Stimulated activated CD8-positive, alpha-beta memory T cell treated with anti-CD3 and anti-CD28 coated beads, Interleukin-7, amount 100 ng/mL, for 4 hours (primary cell): ENCODE data around the gene KLF12.

Source experiments
- DNase-seq, 2 donors: peaks; one replicate each; pipeline ENCODE4 v3.0.0-alpha.2; 2020; ENCODE audit warnings: low read depth in 2 of 2

KLF12 gene

GRCh38 chr13:74135326-74136083, 1.3 kb upstream of the KLF12 start:
- peak; percentile 12 to 66 for DNase-seq

- DNase-seq, result peak; percentile 29 to 67
Measured at GRCh38 chr13:74134777-74135325, 647 bp upstream of the KLF12 start.

DNA sequence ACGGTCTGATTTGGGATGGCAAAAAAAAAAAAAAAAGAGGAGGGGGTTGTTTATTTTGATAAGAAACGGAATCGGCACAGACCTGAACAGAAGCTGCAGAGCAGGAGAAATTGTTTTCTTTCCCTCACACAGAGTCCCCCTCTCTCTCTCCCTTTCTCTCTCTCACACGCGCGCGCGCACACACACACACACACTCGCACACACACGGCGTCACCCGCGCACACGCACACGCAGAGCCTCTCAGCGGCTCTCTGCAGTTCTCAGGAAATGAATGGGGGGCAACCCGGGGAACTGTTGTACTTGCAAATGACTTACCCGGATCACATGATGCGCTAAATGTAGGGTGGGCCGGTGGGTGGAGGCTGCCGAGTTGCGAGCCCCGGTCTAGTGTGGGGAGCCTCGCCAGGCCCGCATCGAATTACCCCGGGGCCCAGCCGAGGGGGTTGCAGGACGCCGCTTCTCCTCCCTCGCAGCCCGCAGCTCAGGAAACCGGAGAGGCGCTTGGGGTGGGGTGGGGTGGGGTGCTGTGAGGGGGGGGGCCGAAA, 475 bp downstream of the KLF12 start:
- DNase-seq, result peak; percentile 85 to 90

GRCh38 chr13:74132776-74133656, 1.2 kb downstream of the KLF12 start:
- DNase-seq, result peak; percentile 13 to 19

DNA sequence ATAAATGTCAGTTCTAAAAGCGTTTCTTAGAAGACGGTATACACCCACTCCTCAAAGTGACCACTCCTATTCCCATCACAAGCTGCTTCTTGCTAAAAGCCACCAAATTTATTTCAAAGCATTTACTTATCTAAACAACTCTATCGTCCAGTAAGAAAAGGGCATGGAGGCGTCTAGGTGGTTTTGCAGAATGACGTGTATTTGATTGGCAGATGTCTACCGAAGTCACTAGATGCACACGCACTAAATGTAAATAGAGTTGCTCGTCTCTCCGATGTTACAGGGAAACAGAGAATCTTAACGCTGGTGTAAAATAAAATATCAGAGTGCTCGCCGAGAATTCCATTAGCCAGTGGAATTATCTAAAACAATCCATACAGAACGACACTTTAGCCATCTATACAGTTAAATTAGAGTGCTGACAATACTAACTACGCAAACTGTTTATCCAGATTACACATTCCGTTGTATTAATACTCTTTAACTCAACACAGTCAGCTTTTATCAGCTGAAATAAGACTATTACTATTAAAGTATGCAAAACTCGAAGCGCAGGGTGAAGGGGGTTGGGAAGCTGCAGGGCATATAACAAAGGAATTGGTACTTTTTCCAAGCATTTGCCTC, 1.9 kb downstream of the KLF12 start:
- no peak for DNase-seq

DNA sequence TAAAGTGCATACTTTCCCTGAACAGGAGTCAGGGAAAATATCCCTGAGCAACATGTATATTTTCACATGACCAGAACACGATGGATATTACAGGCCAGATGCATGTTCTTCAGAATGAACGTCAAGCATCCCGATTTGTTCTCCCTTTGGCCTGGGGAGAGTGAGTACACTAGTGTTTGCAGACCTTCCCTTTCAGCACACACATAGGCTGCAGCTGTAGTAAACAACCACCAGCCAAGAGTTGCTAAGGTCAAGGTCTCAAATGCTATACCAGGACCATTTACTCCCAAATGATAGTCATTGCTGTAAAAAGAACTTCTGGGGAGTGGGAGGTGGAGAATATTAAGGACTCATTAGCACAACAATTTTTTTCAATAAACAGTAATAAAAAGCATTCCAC, 3.0 kb downstream of the KLF12 start:
- no peak for DNase-seq

DNA sequence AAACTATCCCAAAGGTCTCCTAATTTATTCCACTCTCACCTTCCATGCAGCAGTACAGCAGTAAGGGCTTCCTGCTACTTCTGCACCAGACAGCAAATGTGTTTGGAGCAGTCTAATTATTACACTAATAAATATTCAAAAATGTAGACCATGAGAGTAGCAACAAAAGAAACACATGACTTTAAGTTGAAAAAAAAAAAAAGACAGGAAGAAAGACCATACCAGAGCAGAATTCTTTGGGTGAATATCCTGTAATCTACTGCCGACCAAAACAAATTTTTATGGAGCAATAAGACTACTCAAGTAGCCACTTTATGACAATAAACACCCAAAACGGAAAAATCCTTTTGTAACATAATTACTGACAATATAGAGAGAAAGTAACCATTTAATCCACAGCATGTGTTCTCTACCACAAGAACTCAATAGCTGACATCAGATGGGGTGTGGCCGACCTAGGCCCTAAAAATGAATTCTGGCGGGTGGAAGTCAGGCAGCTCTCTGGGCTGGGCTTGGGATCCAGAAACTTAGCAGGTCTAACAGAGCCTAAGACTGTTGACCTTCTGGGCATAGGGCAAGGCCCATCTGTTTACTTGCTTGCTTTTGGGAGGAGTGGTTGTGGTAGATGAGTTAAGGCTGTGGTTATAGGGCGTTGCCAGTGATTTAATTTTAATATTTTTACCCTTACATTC, 4.6 kb downstream of the KLF12 start:
- DNase-seq, result no peak

DNA sequence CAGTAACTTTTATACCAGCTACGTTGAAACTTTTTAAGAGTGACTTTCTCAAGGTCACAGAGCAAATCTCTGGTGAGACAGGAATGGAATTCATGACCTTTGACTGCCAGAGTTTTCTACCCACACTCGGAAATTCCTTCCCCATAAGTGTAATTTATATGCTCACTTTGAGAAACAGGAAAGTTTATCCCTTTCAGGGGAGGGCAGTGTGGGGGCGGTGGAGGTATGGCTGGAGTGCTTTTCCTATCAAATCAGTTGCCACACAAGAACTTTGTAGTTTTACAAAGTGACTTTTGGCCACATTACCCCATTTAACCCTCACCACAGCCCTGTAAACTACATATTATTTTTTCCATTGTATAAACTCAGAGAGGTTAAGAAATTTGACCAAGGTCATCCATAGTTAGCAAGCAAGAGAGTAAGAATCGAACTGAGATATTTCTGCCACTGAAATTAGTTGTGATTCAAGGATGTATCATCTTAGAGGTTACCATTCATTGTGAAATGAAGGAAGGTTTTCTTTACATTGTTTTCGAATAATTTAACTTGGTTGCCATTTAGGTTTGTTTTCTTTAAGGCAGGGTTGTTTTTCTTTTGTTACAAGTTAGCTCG, 5.9 kb downstream of the KLF12 start:
- no peak for DNase-seq

GRCh38 chr13:74118328-74118727, 15.9 kb downstream of the KLF12 start:
- no peak for DNase-seq

DNA sequence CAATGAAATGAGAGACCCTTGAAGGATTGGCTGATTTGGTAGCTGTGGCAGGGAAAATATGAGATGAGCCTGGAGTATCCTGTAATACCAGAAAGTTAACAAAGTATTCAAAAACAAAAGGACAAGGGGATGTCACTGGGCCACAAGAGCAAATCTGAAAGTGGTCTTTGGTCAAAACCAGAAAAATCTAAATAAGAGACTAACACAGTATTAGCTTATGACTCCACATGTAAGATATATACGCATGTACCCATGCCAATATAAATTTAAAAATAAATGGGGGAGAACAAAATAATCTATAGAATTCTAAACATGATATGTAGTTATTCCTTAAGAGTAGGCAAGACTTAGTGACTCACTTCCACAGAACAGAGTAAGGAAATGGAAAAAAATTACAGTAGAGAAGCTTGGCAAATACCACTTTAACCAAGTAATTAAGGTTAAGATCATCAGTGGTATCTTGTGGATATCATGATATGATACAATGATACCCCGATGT, 16.9 kb downstream of the KLF12 start:
- no peak for DNase-seq

GRCh38 chr13:74115133-74115532, 19.1 kb downstream of the KLF12 start:
- no peak for DNase-seq

DNA sequence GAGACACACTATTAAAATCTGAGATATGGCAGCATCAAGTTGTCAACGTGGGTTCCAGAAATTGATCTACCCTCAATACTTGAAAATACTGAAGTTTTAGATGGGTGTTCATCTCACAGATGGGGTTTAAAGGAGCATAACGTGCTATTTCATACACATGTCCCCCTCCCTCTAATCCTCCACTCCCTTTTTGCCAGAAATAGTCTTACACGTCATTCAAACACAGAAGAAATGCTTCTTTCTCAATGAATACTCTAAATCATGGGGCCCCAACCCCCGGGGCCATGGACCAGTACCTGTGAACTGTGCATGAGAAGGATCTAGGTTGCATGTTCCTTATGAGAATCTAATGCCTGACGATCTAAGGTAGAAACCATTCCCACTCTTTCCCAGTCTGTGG, 19.6 kb downstream of the KLF12 start:
- DNase-seq, result no peak

DNA sequence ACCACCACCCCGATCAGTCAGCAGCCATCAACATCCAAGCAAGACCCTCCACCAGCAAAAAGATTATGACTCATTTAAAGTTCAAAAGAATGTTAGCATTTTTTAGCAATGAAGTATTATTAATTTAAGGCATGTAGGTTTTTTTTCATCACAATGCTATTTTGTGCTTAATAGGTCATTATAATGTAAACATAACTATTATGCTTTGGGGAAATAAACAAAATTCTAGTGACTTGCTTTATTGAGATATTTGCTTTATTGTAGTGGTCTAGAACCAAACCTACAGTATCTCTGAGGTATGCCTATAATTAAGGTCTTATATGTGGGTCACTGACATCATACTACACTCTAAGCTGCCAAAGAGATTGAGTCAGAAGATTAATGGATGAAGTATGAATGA, 20.0 kb downstream of the KLF12 start:
- no peak for DNase-seq

GRCh38 chr13:74111901-74112824, 22.0 kb downstream of the KLF12 start:
- no peak for DNase-seq

DNA sequence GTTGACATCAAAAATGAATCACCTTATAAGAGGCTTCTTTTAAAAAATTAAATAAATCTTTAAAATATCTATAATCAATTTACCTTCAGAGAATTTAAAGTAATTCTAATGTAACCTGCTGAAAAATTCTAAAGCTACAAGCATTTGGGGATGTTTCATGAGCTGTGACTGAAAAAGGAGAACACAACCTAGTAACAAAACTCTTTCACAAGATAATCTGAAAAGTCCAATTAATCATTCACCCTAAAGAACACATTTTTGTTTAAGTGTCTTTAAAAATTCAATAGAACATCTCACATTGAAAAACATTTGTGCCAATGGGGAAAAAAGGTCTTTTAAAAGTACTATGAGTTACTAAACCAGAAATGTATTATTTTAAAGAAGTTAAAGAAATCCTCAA, 22.8 kb downstream of the KLF12 start:
- no peak for DNase-seq

DNA sequence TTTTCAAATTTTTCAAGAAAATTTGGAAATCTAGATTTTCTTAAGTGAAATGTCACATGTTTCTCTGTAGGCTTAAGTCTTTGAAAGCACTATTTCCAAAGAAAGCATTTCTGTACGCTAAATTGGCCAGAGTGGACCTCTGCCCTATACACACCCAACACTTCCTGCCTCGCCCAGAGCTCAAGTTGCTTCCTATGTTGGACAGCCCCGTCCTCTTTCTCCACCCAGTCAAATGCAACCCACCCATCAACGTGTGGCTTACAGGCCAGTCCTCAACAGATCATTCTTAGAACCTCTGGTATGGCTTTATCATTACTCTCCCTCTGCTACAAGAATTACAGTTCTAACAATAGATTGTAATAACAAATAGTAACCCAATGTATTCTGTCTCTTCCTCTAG, 24.2 kb downstream of the KLF12 start:
- no peak for DNase-seq

- DNase-seq, result no peak
Measured at GRCh38 chr13:74107598-74107997, 26.6 kb downstream of the KLF12 start.

- no peak for DNase-seq
Measured at GRCh38 chr13:74105871-74106270, 28.3 kb downstream of the KLF12 start.

GRCh38 chr13:74104661-74105275, 29.4 kb downstream of the KLF12 start:
- no peak for DNase-seq
